SU-DHL-6 (cell line): ENCODE data around the gene ZNF300.

ENCODE experiments used
- EZH2phosphoT487 ChIP-seq: fragments of 200-600 bp; sonication (generic), shearing (Covaris generic); conservative IDR thresholded peaks from 2 replicates; pipeline ENCODE4 v1.6.1; 2018; ENCODE audit warnings: mild to moderate bottlenecking, antibody characterized with exemption, low read length, moderate library complexity, mixed read lengths
- TF ChIP-seq, protein P1 (sequence below): fragments of 200-600 bp; sonication (generic); IDR thresholded peaks from one replicate; pipeline ENCODE4 v1.5.1; 2017; ENCODE audit warnings: antibody characterized with exemption, mild to moderate bottlenecking, low read length, moderate library complexity; ENCODE audit not compliant: insufficient read depth, poor library complexity, severe bottlenecking

DNA sequence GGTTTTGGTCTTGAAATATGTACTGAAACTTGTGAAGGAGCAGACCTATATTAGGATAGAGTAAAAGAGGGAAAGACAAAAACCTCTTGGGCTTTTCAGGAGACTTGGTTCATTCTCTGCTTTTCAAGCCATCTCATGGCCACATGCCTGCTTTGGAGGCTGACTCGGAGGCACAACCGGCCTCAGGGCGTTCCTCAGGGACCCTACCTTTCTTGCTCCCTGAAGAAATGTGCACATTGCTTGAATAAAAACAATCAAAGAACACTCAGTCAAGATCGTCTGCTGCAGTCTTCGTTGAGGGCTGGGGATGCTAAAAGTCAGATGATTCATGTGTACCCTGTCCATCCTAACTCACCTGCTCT lies 57.5 kb downstream of the ZNF300 start:
- TF ChIP-seq, protein P1, sequence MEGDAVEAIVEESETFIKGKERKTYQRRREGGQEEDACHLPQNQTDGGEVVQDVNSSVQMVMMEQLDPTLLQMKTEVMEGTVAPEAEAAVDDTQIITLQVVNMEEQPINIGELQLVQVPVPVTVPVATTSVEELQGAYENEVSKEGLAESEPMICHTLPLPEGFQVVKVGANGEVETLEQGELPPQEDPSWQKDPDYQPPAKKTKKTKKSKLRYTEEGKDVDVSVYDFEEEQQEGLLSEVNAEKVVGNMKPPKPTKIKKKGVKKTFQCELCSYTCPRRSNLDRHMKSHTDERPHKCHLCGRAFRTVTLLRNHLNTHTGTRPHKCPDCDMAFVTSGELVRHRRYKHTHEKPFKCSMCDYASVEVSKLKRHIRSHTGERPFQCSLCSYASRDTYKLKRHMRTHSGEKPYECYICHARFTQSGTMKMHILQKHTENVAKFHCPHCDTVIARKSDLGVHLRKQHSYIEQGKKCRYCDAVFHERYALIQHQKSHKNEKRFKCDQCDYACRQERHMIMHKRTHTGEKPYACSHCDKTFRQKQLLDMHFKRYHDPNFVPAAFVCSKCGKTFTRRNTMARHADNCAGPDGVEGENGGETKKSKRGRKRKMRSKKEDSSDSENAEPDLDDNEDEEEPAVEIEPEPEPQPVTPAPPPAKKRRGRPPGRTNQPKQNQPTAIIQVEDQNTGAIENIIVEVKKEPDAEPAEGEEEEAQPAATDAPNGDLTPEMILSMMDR = no peak
- TF ChIP-seq EZH2phosphoT487 = no peak
